HCT116 (cell line): ENCODE measurements around the gene FGD5.

ENCODE experiments used
- CTCF ChIP-seq, 3 experiments: fragments of 200-600 bp in 1 of 3; sonication (generic) in 1 of 3; IDR thresholded peaks in 2 of 3; conservative IDR thresholded peaks in 1 of 3; 2 replicates each; pipeline ENCODE4 v1.5.1; 2012 to 2017; ENCODE audit warnings: low read depth in 2 of 3, low read length in 2 of 3, antibody characterized with exemption in 1 of 3, borderline replicate concordance in 1 of 3, control low read depth in 1 of 3, mild to moderate bottlenecking in 1 of 3, mixed read lengths in 1 of 3, mixed run types in 1 of 3, moderate library complexity in 1 of 3; ENCODE audit not compliant: insufficient read depth in 1 of 3
- EZH2 ChIP-seq: fragments of 200-600 bp; sonication (generic); IDR thresholded peaks from 2 replicates; pipeline ENCODE4 v1.6.1; 2017; ENCODE audit warnings: antibody characterized with exemption, mixed run types
- JUND ChIP-seq: IDR thresholded peaks from 2 replicates; pipeline ENCODE4 v1.6.1; 2012
- POLR2AphosphoS5 ChIP-seq: IDR thresholded peaks from 2 replicates; pipeline ENCODE4 v1.6.1; 2011; ENCODE audit warnings: mild to moderate bottlenecking, low read depth, low read length, moderate library complexity
- RAD21 ChIP-seq: IDR thresholded peaks from 2 replicates; pipeline ENCODE4 v1.6.1; 2012; ENCODE audit warnings: low read depth, mild to moderate bottlenecking
- YY1 ChIP-seq: IDR thresholded peaks from 2 replicates; pipeline ENCODE4 v1.6.1; 2011; ENCODE audit warnings: low read length, low read depth, moderate library complexity, mild to moderate bottlenecking; ENCODE audit not compliant: insufficient replicate concordance; ENCODE audit errors: extremely low read depth
- ZBTB33 ChIP-seq: IDR thresholded peaks from 2 replicates; pipeline ENCODE4 v1.6.1; 2011; ENCODE audit warnings: mild to moderate bottlenecking, low read length, moderate library complexity; ENCODE audit not compliant: insufficient replicate concordance; ENCODE audit errors: extremely low read depth
- TF ChIP-seq, protein P1 (sequence below): IDR thresholded peaks from 2 replicates; pipeline ENCODE4 v1.6.1; 2012

DNA sequence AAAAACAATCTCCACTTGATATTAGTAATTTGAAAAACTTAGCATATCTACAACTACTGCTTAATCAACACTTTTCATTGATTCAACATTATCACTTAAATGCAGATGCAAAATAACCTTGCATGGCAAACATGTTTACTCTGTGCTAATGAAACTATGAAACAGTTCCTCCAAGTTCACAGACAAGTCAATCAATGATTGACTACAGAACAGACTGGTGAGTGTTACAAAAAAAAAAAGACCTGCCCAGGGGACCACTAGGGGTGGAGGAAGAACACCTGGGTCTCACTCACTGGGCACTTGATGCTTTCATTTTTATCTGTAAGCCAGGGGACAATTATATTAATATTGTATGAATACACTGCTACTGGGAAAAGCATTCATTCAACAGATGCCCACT is 124.3 kb downstream of the FGD5 start:
- TF ChIP-seq EZH2: no peak
- TF ChIP-seq CTCF (IDR thresholded peaks at IDR 0.05 in 2 of 3, conservative IDR thresholded peaks at IDR 0.05 in 1 of 3; ENCODE audit: borderline replicate concordance in 1 of 3, insufficient read depth in 1 of 3, low read depth in 2 of 3, low read length in 2 of 3): no peak
- no peak for TF ChIP-seq JUND
- no peak for TF ChIP-seq RAD21
- TF ChIP-seq POLR2AphosphoS5: no peak
- no peak for TF ChIP-seq ZBTB33
- TF ChIP-seq, protein P1, sequence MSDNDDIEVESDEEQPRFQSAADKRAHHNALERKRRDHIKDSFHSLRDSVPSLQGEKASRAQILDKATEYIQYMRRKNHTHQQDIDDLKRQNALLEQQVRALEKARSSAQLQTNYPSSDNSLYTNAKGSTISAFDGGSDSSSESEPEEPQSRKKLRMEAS: no peak
- TF ChIP-seq YY1: no peak
